Measurements from ENCODE around the gene COL23A1.

DNA sequence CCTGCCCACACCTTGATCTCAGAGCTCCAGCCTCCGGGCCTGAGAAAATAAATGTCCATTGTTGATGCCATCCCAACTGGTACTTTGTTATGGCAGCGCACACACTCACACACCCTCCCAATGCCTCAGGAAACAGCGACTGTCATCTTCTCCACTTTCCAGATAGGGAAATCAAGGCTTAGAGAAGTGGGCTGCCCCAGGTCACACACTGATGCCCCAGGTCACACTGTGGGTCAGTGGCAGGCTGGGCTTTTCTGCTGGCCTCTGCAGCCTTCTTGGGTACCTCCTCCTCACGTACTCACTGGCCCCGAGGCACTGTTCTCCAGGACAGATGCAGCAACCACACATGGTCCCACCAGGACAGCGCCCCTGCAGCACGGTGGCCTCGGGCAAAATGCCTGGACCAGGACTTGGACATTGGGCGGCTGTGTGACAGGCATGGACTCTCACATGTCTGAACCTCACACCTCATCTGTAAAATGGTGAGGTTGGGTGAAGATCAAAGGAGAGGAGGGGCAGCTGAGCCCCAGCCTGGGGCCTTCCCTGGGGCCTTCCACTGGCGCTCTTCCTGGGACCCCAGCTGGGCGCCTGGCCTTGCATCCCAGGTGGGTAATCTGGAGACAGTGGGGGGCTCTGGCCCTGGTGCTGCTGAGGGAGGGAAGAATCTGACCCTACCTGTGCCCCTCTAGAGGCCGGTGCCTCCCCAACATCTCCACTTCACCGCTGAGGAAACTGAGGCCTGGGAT is 156.0 kb downstream of the COL23A1 start:
- TF ChIP-seq GATA2 (IDR thresholded peaks at IDR 0.05; ENCODE audit: low read depth, low read length) = no peak
- TF ChIP-seq GATA3 (IDR thresholded peaks at IDR 0.05; ENCODE audit: low read depth, low read length) = no peak

Data from SH-SY5Y (cell line).